Astrocyte of the spinal cord (primary cell): ENCODE data around the gene CFAP99.

Experiments used
- DNase-seq: peaks from one replicate; pipeline ENCODE4 v3.0.0; 2011; ENCODE audit warnings: low read depth, low spot score
- H3K4me3 ChIP-seq: 2 replicates; pipeline ENCODE4 v1.5.1; 2011; ENCODE audit warnings: low read depth, mild to moderate bottlenecking, low read length, moderate library complexity
- in situ Hi-C: cut with HindIII; loops from 2 replicates; pipeline ENCODE4 v1.10.0; 2017; ENCODE audit warnings: low sequenced_read_pairs
- TF ChIP-seq, protein P1 (sequence below): IDR thresholded peaks from 2 replicates; pipeline ENCODE4 v1.5.1; 2012; ENCODE audit warnings: low read depth, mild to moderate bottlenecking, low read length, inconsistent platforms

Gene CFAP99

DNA sequence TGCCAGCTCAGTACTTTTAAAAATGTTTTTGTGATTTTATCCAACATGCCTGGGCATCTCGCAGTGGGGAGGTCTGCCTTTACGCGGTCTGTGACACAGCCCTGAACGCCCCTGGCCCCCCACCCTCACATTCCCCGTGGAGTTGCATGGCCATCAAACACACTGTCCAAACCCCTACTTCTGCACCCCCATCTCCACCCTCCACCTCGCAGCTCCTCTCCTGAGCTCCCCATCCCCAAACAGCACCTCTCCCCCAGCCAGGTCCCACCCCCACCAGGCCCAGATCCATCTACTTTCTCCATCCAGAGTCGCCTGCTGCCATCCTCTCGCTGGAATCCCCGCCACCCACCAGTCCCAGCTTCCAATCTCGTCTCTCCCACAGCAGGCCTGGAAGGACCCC, 9.8 kb upstream of the CFAP99 start:
- no peak overlapping the region for H3K4me3 ChIP-seq
- DNase-seq: no peak
- TF ChIP-seq, protein P1, sequence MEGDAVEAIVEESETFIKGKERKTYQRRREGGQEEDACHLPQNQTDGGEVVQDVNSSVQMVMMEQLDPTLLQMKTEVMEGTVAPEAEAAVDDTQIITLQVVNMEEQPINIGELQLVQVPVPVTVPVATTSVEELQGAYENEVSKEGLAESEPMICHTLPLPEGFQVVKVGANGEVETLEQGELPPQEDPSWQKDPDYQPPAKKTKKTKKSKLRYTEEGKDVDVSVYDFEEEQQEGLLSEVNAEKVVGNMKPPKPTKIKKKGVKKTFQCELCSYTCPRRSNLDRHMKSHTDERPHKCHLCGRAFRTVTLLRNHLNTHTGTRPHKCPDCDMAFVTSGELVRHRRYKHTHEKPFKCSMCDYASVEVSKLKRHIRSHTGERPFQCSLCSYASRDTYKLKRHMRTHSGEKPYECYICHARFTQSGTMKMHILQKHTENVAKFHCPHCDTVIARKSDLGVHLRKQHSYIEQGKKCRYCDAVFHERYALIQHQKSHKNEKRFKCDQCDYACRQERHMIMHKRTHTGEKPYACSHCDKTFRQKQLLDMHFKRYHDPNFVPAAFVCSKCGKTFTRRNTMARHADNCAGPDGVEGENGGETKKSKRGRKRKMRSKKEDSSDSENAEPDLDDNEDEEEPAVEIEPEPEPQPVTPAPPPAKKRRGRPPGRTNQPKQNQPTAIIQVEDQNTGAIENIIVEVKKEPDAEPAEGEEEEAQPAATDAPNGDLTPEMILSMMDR: no peak
- in situ Hi-C loops: no loop called here

DNA sequence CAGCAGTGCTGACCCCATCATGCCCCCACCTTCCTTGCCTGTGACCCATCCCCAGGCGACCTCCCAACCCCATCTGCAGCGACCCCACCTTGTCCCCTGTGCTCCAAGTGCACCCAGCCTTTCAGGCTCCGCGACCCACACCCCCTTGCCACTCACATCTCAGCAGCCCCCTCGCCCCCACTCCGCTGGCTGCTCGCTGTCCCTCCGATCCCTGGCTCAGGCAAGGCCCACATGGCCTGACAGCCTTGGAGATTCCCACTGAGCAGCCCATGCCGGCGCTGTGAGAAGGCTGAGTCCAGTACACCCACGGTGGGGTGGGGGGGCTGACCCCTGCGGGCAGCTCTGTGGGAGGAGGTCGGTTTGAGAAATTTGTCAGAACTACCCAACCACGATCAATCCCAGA, 9.4 kb upstream of the CFAP99 start:
- no peak for DNase-seq
- H3K4me3 ChIP-seq: no peak overlapping the region
- TF ChIP-seq, protein P1: no peak
- in situ Hi-C loops: no loop called here

DNA sequence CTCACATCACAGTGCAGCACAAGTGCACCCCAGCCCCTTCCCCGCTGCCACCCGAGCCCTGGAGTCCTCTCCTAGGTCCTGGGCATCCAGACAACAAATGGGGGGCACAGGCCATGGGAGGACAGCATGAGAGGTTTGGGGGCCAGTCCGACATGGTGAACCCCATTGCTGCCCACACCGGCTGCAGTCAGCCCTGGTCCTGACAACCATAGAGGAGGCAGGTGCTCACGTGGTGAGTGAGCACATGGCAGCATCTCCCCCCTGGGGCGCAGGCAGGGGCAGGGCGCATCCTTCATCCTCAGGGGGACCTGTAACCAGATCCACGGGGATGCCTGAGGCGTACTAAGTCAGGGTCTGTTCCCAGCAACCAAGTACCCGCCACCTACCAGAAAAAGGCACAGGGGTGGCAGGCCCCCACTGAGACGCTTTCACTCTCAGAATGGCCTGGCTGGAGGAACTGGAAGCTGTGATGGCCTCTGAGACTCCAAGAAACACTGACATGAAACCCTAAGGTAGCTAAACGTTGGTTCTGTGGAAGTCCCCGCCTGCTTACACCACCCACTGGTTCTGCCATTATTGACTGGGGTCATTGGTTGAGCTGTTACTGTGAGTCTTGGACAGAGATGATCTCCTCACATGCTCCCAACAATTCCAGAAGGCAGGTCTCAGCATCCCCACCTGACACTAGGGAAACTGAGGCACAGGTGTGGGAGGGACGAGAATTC, 6.8 kb upstream of the CFAP99 start:
- H3K4me3 ChIP-seq: no peak overlapping the region
- TF ChIP-seq, protein P1: no peak
- no peak for DNase-seq
- in situ Hi-C loops: no loop called here

DNA sequence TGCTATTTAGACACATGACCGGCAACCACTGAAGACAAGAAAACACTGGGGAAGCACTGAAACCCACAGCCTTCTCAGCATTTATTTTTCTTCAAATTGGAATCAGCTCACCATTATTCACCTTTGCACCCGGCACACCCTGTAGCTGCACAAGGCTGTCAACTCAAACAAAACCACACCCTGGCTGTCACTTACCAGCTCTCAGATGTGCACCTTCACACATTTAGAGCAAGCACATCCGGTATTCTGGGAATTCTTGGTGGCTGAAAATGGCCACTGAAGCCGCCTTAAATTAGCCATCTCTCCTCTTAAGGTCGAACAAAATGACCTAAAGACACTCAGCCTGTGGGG, 6.2 kb upstream of the CFAP99 start:
- TF ChIP-seq, protein P1: no peak
- H3K4me3 ChIP-seq: peak overlapping the region; percentile 3
- in situ Hi-C loops: no loop called here
- no peak for DNase-seq

DNA sequence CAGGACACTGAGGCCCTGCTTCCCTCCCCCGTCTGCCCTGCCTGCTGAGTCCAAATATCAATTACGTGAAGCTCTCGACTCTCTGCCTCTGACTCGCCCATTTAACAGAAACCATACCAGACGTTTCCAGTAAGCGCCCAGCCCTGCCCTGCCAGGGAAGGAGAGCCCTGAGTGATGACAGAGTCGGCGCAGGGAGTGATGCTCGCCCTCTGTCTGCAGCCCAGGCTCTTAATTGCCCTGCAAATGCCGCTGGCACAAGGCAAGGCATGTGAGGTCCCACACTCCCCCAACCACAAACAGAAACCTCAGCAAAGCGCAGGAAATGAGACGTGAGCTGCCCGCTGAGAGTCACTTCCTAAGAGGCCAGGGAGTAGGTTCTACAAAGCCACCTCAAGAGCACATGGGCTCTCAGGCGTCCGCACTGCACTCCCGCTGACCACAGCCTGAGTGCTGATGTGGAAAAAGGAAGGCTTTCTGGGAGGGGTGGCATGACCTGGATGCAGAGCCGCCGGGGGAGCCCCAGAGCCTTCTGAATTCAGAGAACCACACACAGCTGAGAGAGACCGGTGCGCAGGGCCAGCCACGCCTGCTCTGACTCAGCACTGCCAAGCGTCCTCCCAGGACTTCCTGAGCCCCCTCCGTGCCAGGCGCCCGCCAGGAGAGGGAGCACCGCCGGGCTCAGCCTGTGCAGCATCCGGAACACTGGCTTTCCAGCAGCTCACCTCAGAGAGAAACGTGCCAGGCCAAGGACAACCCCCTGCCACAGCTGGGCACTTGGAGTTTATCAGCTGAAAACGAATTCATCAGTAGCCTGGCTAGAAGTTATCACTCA, 5.7 kb upstream of the CFAP99 start:
- peak; percentile 99 for DNase-seq
- in situ Hi-C loops: no loop called here
- TF ChIP-seq, protein P1: peak; percentile 71
- peak overlapping the region; percentile 15 for H3K4me3 ChIP-seq

DNA sequence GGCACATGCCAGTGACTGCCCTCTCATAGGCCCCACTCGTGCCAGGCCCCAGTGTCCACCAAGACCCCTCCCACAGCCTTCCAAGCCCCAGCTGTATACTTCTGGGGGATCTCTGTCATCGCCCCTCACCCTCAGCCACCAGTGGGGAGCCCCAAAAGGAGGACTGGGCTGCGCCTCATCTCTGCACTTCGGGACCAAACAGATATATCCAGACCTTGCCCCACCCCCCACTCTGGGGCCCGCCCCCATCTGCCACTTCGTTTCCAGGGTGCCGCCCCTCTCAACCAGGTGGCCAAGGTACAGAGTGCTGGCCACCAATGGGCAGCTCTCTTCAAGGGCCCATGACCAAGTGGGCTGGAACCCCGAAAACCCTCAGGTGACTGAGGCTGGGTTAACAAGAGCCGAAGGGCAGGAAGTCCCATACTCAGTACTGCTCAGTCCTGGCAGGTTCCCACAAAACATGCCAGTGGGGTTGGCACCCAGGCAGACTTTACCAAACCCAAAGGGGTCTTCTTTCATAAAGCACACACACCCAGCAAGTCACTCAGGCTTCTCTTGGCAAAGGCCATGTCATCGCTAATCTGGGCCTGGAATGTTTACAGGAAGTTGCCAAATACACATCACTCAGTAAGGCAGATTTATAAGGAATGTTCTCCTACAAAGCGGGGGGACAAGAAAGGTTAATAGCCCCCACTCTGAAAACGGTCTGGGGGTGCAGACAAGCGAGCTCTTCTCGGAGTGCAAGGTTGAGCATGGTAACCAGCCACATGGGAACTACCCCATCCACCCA, 4.7 kb upstream of the CFAP99 start:
- in situ Hi-C loops: no loop called here
- TF ChIP-seq, protein P1: no peak
- H3K4me3 ChIP-seq: no peak overlapping the region
- DNase-seq: no peak
